Liver (tissue), 3 donors: Measurements from ENCODE around the gene HNRNPDL.

ENCODE experiments used
- EGR1 ChIP-seq, 2 donors: IDR thresholded peaks; 2 replicates each; pipeline ENCODE4 v1.6.1; 2016 to 2018; ENCODE audit warnings: antibody characterized with exemption in 2 of 2, low read depth in 2 of 2
- FOXA1 ChIP-seq: IDR thresholded peaks from 2 replicates; pipeline ENCODE4 v1.6.1; 2016; ENCODE audit warnings: antibody characterized with exemption
- GABPA ChIP-seq, 2 donors: IDR thresholded peaks in 1 of 2; conservative IDR thresholded peaks in 1 of 2; 2 replicates each; pipeline ENCODE4 v1.6.1; 2016; ENCODE audit warnings: antibody characterized with exemption in 2 of 2, mild to moderate bottlenecking in 1 of 2, moderate library complexity in 1 of 2
- HNF4G ChIP-seq: IDR thresholded peaks from 2 replicates; pipeline ENCODE4 v1.6.1; 2016; ENCODE audit warnings: antibody characterized with exemption
- RAD21 ChIP-seq, 2 donors: IDR thresholded peaks; 2 replicates each; pipeline ENCODE4 v1.6.1; 2016; ENCODE audit warnings: antibody characterized with exemption in 2 of 2, mild to moderate bottlenecking in 2 of 2
- RXRA ChIP-seq, 2 donors: IDR thresholded peaks; 2 replicates each; pipeline ENCODE4 v1.6.1; 2017 to 2018; ENCODE audit warnings: antibody characterized with exemption in 2 of 2, mild to moderate bottlenecking in 1 of 2
- TAF1 ChIP-seq: conservative IDR thresholded peaks from 2 replicates; pipeline ENCODE4 v1.6.1; 2016; ENCODE audit warnings: antibody characterized with exemption, mild to moderate bottlenecking
- YY1 ChIP-seq: IDR thresholded peaks from 2 replicates; pipeline ENCODE4 v1.6.1; 2016; ENCODE audit warnings: antibody characterized with exemption, mild to moderate bottlenecking
- TF ChIP-seq, protein P1 (sequence below): IDR thresholded peaks from 2 replicates; pipeline ENCODE4 v1.6.1; 2016; ENCODE audit warnings: antibody characterized with exemption
- TF ChIP-seq, protein P2 (sequence below): fragments of 150-350 bp; IDR thresholded peaks from 2 replicates; pipeline ENCODE4 v1.5.1; 2017; ENCODE audit warnings: improper control_type of control experiment, low read depth, low read length; ENCODE audit not compliant: missing input control
- TF ChIP-seq, protein P3 (sequence below): IDR thresholded peaks from 2 replicates; pipeline ENCODE4 v1.6.1; 2016; ENCODE audit warnings: antibody characterized with exemption
- TF ChIP-seq, protein P4 (sequence below): IDR thresholded peaks from 2 replicates; pipeline ENCODE4 v1.6.1; 2016; ENCODE audit warnings: antibody characterized with exemption
- TF ChIP-seq, protein P5 (sequence below): IDR thresholded peaks from 2 replicates; pipeline ENCODE4 v1.6.1; 2016; ENCODE audit warnings: antibody characterized with exemption, mild to moderate bottlenecking
- donor health status: healthy.
- donor health status: healthy.

DNA sequence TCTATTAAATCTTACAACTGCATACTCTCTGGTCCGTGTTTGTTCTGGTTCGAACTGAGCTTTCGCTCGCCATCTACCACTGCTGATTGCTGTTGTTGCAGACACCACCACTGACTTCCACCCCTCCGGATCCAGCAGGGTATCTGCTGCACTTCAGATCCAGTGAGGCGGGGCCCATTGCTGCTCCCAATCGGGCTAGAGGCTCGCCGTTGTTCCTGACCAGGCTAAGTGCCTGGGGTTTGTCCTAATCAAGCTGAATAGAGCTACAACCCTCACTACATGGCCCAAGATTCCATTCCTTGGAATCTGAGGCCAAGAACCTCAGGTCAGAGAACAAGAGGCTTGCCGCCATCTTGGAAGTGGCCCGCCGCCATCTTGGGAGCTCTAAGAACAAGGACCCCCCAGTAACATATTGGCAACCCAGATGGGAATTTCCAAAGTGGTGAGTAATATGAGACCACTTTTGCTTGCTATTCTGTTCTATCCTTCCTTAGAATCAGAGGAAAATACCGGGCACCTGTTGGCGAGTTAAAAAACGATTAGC lies 43.4 kb upstream of the HNRNPDL start:
- TF ChIP-seq, protein P1, sequence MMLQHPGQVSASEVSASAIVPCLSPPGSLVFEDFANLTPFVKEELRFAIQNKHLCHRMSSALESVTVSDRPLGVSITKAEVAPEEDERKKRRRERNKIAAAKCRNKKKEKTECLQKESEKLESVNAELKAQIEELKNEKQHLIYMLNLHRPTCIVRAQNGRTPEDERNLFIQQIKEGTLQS: no peak
- TF ChIP-seq YY1 (no peak), FOXA1 (no peak), RAD21 (IDR thresholded peaks at IDR 0.05) (no peak), TAF1 (no peak), GABPA (IDR thresholded peaks at IDR 0.05 in 1 of 2, conservative IDR thresholded peaks at IDR 0.05 in 1 of 2) (no peak), HNF4G (no peak), RXRA (IDR thresholded peaks at IDR 0.05) (no peak), EGR1 (IDR thresholded peaks at IDR 0.05; ENCODE audit: low read depth in 2 of 2) (no peak)
- TF ChIP-seq, protein P2, sequence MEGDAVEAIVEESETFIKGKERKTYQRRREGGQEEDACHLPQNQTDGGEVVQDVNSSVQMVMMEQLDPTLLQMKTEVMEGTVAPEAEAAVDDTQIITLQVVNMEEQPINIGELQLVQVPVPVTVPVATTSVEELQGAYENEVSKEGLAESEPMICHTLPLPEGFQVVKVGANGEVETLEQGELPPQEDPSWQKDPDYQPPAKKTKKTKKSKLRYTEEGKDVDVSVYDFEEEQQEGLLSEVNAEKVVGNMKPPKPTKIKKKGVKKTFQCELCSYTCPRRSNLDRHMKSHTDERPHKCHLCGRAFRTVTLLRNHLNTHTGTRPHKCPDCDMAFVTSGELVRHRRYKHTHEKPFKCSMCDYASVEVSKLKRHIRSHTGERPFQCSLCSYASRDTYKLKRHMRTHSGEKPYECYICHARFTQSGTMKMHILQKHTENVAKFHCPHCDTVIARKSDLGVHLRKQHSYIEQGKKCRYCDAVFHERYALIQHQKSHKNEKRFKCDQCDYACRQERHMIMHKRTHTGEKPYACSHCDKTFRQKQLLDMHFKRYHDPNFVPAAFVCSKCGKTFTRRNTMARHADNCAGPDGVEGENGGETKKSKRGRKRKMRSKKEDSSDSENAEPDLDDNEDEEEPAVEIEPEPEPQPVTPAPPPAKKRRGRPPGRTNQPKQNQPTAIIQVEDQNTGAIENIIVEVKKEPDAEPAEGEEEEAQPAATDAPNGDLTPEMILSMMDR: no peak
- TF ChIP-seq, protein P3, sequence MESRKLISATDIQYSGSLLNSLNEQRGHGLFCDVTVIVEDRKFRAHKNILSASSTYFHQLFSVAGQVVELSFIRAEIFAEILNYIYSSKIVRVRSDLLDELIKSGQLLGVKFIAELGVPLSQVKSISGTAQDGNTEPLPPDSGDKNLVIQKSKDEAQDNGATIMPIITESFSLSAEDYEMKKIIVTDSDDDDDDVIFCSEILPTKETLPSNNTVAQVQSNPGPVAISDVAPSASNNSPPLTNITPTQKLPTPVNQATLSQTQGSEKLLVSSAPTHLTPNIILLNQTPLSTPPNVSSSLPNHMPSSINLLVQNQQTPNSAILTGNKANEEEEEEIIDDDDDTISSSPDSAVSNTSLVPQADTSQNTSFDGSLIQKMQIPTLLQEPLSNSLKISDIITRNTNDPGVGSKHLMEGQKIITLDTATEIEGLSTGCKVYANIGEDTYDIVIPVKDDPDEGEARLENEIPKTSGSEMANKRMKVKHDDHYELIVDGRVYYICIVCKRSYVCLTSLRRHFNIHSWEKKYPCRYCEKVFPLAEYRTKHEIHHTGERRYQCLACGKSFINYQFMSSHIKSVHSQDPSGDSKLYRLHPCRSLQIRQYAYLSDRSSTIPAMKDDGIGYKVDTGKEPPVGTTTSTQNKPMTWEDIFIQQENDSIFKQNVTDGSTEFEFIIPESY: no peak
- TF ChIP-seq, protein P4, sequence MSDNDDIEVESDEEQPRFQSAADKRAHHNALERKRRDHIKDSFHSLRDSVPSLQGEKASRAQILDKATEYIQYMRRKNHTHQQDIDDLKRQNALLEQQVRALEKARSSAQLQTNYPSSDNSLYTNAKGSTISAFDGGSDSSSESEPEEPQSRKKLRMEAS: no peak
- TF ChIP-seq, protein P5, sequence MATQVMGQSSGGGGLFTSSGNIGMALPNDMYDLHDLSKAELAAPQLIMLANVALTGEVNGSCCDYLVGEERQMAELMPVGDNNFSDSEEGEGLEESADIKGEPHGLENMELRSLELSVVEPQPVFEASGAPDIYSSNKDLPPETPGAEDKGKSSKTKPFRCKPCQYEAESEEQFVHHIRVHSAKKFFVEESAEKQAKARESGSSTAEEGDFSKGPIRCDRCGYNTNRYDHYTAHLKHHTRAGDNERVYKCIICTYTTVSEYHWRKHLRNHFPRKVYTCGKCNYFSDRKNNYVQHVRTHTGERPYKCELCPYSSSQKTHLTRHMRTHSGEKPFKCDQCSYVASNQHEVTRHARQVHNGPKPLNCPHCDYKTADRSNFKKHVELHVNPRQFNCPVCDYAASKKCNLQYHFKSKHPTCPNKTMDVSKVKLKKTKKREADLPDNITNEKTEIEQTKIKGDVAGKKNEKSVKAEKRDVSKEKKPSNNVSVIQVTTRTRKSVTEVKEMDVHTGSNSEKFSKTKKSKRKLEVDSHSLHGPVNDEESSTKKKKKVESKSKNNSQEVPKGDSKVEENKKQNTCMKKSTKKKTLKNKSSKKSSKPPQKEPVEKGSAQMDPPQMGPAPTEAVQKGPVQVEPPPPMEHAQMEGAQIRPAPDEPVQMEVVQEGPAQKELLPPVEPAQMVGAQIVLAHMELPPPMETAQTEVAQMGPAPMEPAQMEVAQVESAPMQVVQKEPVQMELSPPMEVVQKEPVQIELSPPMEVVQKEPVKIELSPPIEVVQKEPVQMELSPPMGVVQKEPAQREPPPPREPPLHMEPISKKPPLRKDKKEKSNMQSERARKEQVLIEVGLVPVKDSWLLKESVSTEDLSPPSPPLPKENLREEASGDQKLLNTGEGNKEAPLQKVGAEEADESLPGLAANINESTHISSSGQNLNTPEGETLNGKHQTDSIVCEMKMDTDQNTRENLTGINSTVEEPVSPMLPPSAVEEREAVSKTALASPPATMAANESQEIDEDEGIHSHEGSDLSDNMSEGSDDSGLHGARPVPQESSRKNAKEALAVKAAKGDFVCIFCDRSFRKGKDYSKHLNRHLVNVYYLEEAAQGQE: no peak
